Hematopoietic multipotent progenitor cell treated with erythropoietin and hydrocortisone succinate and interleukin-3 and kit ligand, for 6 days (in vitro differentiated cells): ENCODE measurements around the gene PRTG.
A peak's percentile ranks its signal among the peaks of the same experiment; 100 is the strongest.
"Not testable (repeated sequence)": the region's sequence is repeated elsewhere in the genome, so short reads cannot be mapped to it uniquely, and the experiment has no call there.

ENCODE experiments used
- DNase-seq: peaks from one replicate; pipeline ENCODE4 v3.0.0-alpha.2; 2015

PRTG gene

GRCh38 chr15:55619783-55620182 lies 123.2 kb downstream of the PRTG start:
- DNase-seq: no peak

GRCh38 chr15:55618387-55618786 lies 124.6 kb downstream of the PRTG start:
- no peak for DNase-seq

- DNase-seq: no peak
These were observed 127.5 kb downstream of the PRTG start for GRCh38 chr15:55615445-55615844.

GRCh38 chr15:55613727-55614126 lies 129.2 kb downstream of the PRTG start:
- no peak for DNase-seq

GRCh38 chr15:55606214-55606613 lies 136.7 kb downstream of the PRTG start:
- no peak for DNase-seq

- no peak for DNase-seq
These were observed 141.6 kb downstream of the PRTG start for GRCh38 chr15:55601374-55601773.

GRCh38 chr15:55599439-55599838 lies 143.5 kb downstream of the PRTG start:
- DNase-seq: no peak

- not testable (repeated sequence) for DNase-seq
These were observed 149.9 kb downstream of the PRTG start for GRCh38 chr15:55593019-55593418.

- no peak for DNase-seq
These were observed 152.2 kb downstream of the PRTG start for GRCh38 chr15:55590788-55591187.

GRCh38 chr15:55589287-55589686 lies 153.7 kb downstream of the PRTG start:
- DNase-seq: no peak

- DNase-seq: no peak
These were observed 154.2 kb downstream of the PRTG start for GRCh38 chr15:55588815-55589115.

GRCh38 chr15:55588070-55588814 lies 154.7 kb downstream of the PRTG start, which contains the start of gene PYGO1:
TSS of gene PYGO1 (minus strand) at chr15:55588345. CDS start at chr15:55587883, 462 bp downstream.
- DNase-seq: peak; percentile 65

- peak; percentile 23 for DNase-seq
These were observed 155.5 kb downstream of the PRTG start for GRCh38 chr15:55587321-55588069.

GRCh38 chr15:55586808-55587207 lies 156.1 kb downstream of the PRTG start:
- no peak for DNase-seq

GRCh38 chr15:55576943-55577342 lies 166.0 kb downstream of the PRTG start:
- DNase-seq: no peak

- DNase-seq: no peak
These were observed 168.9 kb downstream of the PRTG start for GRCh38 chr15:55574096-55574495.

GRCh38 chr15:55573224-55573623 lies 169.7 kb downstream of the PRTG start:
- no peak for DNase-seq

- DNase-seq: peak; percentile 10
These were observed 178.4 kb downstream of the PRTG start for GRCh38 chr15:55564347-55565145.

- no peak for DNase-seq
These were observed 180.4 kb downstream of the PRTG start for GRCh38 chr15:55562601-55563000.
